ENCODE data around the gene PTS.
"Not testable (repeated sequence)": the region's sequence is repeated elsewhere in the genome, so short reads cannot be mapped to it uniquely, and the experiment has no call there.

Gene PTS

DNA sequence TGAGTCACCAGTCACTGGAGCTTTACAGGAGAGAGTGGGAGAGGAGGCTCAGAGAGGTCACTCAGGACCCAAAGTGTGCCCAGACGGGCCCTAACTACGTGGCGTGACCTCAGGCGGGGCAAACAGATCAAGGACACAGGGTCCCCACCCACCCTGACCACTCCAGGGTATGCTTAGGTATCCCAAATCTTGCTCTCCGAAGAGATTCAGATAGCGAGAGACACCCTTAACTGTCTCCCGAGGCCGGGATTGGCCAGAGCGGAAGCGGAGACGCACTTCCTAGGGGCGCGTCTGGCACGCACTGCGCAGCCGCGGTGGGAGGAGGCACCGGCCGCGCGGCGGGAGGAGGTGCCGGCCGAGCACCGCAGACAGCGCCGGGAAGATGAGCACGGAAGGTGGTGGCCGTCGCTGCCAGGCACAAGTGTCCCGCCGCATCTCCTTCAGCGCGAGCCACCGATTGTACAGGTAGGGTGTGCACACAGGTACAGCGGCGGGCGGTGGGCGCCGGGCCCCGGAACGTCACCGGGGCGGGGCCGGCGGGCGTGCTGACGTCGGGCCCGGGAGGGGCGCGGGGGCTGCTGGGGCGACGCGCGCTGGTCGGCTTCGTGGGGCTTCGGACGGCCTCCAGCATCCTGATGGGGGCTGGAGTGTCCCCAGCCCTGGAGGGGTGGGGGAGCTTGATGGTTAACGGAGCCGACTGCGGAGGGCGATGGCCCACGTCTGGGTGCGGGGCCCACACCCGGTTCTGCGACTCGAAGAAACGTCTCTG, at the start of gene PTS:
Gene PTS (plus strand): TSS at position 367 of the 769 bp plus-strand sequence. CDS start 16 bp downstream, at position 383.
- Histone ChIP-seq H3K9me3 (ENCODE audit: control insufficient read depth, insufficient read depth, low read length) (no peaks in the 10 kb centered on the region), H3K4me1 (ENCODE audit: insufficient read depth, low read length) (no peaks in the 10 kb centered on the region), H3K36me3 (ENCODE audit: insufficient read depth, low read length) (peaks cover 3% of the 10 kb centered on the region; the same call in 1 of the 2 replicates), H3K9ac (ENCODE audit: low read depth, low read length) (peak within 1 kb of the TSS; percentile 92)

DNA sequence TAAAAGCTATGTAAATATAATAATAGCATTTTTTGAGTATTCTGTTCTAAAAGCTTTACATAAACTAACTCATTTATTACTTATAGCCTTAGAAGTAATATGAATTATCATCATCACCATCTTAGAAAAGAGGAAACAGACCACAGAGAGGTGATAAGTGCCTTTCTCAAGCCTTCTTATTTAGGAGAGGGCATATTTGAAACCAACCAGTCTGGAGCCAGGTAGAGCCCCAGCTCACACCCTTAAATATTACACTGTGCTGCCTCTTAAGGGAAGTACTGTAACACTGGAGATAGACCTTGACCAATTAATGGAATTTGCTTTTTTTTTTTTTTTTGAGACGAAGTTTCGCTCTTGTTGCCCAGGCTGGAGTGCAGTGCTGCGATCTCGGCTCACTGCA, 48.6 kb upstream of the PTS start:
- H3K9ac ChIP-seq (ENCODE audit: low read depth, low read length): no peak overlapping the region
- no peaks in the 10 kb centered on the region for H3K36me3 ChIP-seq (ENCODE audit: insufficient read depth, low read length)
- no peaks in the 10 kb centered on the region for H3K9me3 ChIP-seq (ENCODE audit: control insufficient read depth, insufficient read depth, low read length)
- no peaks in the 10 kb centered on the region for H3K4me1 ChIP-seq (ENCODE audit: insufficient read depth, low read length)

DNA sequence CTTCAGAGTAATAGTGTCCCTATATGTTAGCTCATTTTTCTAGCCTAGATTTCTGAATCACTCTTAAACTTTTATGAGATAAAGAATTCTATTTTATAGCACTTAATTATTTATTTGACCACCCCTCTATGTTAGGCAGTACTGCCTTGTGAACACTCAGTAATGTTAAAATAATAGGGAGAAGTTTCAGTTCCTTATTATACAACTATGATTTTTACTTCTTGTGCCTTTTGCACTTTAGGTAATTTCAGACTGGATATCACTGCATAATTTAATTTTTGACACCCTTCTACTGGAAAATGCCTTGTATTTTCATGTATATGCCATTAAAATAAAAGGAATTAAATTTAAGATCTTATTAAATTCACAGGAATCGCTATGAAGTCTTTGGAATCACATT, 47.8 kb upstream of the PTS start:
- no peak overlapping the region for H3K9ac ChIP-seq (ENCODE audit: low read depth, low read length)
- no peaks in the 10 kb centered on the region for H3K4me1 ChIP-seq (ENCODE audit: insufficient read depth, low read length)
- H3K36me3 ChIP-seq (ENCODE audit: insufficient read depth, low read length): no peaks in the 10 kb centered on the region
- no peaks in the 10 kb centered on the region for H3K9me3 ChIP-seq (ENCODE audit: control insufficient read depth, insufficient read depth, low read length)

DNA sequence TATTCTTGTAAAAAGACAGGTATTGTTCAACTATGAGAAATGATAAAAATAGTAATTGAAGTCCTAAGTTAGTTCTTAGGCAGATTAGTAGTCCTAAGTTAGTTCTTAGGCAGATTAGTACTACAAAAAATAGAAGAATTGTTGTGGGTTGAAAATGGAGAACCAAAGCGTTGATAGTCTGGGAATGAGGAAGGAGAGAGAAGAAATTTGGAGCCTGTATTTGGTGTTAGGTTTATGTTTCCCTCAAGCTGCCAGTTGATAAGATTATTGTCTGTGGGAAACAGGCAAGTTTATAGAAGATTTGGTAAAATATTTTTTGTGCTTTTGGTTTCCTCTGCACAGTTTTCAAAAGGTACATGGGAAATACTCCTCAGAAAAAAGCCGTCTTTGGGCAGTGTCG, 47.3 kb upstream of the PTS start:
- H3K9me3 ChIP-seq (ENCODE audit: control insufficient read depth, insufficient read depth, low read length): no peaks in the 10 kb centered on the region
- H3K4me1 ChIP-seq (ENCODE audit: insufficient read depth, low read length): no peaks in the 10 kb centered on the region
- H3K36me3 ChIP-seq (ENCODE audit: insufficient read depth, low read length): no peaks in the 10 kb centered on the region
- H3K9ac ChIP-seq (ENCODE audit: low read depth, low read length): no peak overlapping the region

DNA sequence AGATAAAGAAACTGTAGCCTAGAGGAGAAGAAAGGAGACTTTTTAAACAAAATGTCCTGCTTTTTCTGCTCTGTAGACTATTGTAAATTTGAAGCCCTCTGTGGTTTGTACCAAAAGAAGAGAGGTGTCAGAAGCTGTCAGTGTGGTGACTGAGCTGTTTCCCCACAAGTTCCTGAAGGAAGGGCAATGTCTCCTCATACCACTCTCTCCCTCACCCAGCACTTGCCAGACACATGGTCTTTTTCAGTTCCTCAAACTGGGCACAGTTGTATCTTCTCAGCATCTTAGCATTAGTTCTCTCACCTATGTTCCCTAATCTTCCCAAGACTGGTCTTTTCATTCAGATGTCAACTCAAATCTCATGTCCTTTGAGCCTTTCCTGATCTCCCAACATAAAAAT, 46.6 kb upstream of the PTS start:
- Histone ChIP-seq H3K9ac (ENCODE audit: low read depth, low read length) (no peak overlapping the region), H3K4me1 (ENCODE audit: insufficient read depth, low read length) (no peaks in the 10 kb centered on the region), H3K36me3 (ENCODE audit: insufficient read depth, low read length) (no peaks in the 10 kb centered on the region), H3K9me3 (ENCODE audit: control insufficient read depth, insufficient read depth, low read length) (no peaks in the 10 kb centered on the region)

DNA sequence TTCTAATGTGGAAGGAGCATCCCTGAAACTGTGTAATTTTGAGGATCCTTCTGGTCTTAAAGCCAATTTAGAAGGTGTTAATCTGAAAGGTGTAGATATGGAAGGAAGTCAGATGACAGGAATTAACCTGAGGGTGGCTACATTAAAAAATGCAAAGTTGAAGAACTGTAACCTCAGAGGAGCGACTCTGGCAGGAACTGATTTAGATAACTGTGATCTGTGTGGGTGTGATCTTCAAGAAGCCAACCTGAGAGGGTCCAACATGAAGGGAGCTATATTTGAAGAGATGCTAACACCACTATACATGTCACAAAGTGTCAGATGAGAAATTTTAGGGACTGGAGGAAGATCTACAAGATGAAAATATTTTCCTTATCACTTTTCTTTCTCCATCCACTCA, 43.4 kb upstream of the PTS start:
- H3K9me3 ChIP-seq (ENCODE audit: control insufficient read depth, insufficient read depth, low read length): no peaks in the 10 kb centered on the region
- H3K36me3 ChIP-seq (ENCODE audit: insufficient read depth, low read length): no peaks in the 10 kb centered on the region
- no peaks in the 10 kb centered on the region for H3K4me1 ChIP-seq (ENCODE audit: insufficient read depth, low read length)
- H3K9ac ChIP-seq (ENCODE audit: low read depth, low read length): no peak overlapping the region

DNA sequence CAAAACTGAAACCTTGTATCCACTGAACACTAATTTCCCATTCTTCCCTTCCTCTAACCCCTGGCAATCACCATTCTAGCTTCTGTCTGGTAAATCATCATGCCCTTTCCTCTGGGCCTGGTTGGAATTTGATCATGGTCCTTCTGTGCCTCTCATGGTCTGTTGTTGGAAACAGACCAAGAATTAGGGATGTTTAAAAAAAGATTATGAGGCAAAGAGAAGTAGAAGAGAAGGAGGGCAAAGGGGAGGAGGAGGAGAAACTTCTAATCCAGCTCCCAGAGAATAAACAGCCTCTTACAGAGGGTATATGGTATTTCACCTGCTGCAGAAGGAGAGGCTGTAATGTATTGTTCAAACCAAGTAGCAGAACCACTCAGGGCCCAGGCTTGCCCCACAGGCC, 40.3 kb upstream of the PTS start:
- Histone ChIP-seq H3K9ac (ENCODE audit: low read depth, low read length) (no peak overlapping the region), H3K4me1 (ENCODE audit: insufficient read depth, low read length) (no peaks in the 10 kb centered on the region), H3K9me3 (ENCODE audit: control insufficient read depth, insufficient read depth, low read length) (no peaks in the 10 kb centered on the region), H3K36me3 (ENCODE audit: insufficient read depth, low read length) (no peaks in the 10 kb centered on the region)

DNA sequence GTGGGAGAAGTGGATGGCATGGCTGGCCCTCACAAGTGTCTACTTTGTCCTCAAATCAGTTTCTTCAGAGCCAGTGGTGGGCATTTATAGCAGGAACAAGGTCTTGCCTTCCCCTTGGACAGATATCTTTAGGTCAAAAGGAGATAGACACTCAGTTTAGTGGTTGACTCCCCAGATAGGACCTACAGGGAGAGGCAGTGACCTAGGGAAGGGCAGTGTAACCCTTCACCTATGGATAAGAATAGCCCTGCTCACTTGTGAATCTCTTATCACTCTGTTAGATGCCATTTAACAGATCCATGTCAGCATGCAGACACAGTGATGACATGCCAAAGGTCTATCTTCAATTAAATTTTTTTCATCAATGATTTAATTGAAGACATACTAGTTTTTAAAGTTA, 39.9 kb upstream of the PTS start:
- H3K9ac ChIP-seq (ENCODE audit: low read depth, low read length): no peak overlapping the region
- H3K4me1 ChIP-seq (ENCODE audit: insufficient read depth, low read length): no peaks in the 10 kb centered on the region
- no peaks in the 10 kb centered on the region for H3K9me3 ChIP-seq (ENCODE audit: control insufficient read depth, insufficient read depth, low read length)
- no peaks in the 10 kb centered on the region for H3K36me3 ChIP-seq (ENCODE audit: insufficient read depth, low read length)

DNA sequence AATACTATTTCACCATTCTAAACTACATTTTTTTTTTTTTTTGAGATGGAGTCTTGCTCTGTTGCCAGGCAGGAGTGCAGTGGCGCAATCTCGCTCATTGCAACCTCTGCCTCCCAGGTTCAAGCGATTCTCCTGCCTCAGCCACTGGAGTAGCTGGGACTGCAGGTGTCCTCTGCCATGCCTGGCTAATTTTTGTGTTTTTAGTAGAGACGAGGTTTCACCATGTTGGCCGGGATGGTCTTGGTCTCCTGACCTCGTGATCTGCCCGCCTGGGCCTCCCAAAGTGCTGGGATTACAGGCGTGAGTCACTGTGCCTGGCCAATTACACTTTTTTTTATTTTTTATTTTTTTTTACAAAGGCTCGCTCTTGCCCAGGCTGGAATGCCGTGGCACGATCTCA, 31.1 kb upstream of the PTS start:
- H3K4me1 ChIP-seq (ENCODE audit: insufficient read depth, low read length); H3K9ac ChIP-seq (ENCODE audit: low read depth, low read length); H3K36me3 ChIP-seq (ENCODE audit: insufficient read depth, low read length); H3K9me3 ChIP-seq (ENCODE audit: control insufficient read depth, insufficient read depth, low read length): not testable (repeated sequence)

DNA sequence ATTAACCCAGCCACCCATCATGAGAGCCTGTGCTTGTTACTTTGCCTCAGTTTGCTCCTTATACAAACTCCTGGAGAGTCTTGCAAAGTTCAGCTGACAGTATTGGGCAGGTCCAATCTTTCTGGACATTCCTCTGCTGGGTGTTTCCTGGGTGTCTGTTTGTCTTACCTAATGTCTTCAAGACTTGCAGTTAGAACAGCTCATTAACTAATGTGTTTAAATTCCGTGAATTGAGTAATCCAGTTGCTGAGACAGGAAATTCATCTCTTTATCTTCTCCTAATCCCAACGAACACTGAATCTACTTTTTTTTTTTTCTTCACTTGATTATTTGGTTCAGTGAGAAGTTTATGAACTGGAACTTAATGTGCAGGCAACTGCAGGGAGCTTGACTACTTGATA, 30.3 kb upstream of the PTS start:
- H3K36me3 ChIP-seq (ENCODE audit: insufficient read depth, low read length): no peaks in the 10 kb centered on the region
- no peaks in the 10 kb centered on the region for H3K4me1 ChIP-seq (ENCODE audit: insufficient read depth, low read length)
- H3K9ac ChIP-seq (ENCODE audit: low read depth, low read length): no peak overlapping the region
- H3K9me3 ChIP-seq (ENCODE audit: control insufficient read depth, insufficient read depth, low read length): no peaks in the 10 kb centered on the region

DNA sequence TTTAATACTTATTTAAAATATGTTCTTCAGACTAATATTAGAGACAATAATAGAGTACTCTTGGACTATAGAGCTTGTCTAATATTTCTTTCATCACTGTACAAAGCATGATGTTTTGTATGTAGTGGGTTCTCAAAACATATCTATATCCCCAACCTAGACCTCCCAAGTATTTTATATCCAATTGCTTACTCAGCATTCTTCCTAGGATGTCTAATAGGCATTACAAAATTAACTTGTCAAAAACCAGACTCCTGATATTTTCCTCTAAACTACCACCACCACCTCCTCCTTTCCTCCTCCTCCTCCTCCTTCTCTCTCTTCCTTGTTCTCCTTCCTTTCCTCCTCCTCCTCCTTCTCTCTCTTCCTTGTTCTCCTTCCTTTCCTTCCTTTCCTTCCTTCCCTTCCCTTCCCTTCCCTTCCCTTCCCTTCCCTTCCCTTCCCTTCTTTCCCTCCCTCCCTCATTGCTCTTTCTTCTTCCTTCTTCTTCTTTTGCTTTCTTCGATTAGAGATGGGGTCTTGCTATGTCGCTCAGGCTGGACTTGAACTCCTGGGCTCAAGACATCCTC, 29.6 kb upstream of the PTS start:
- H3K36me3 ChIP-seq (ENCODE audit: insufficient read depth, low read length): no peaks in the 10 kb centered on the region
- H3K4me1 ChIP-seq (ENCODE audit: insufficient read depth, low read length): no peaks in the 10 kb centered on the region
- H3K9ac ChIP-seq (ENCODE audit: low read depth, low read length): no peak overlapping the region
- H3K9me3 ChIP-seq (ENCODE audit: control insufficient read depth, insufficient read depth, low read length): no peaks in the 10 kb centered on the region

DNA sequence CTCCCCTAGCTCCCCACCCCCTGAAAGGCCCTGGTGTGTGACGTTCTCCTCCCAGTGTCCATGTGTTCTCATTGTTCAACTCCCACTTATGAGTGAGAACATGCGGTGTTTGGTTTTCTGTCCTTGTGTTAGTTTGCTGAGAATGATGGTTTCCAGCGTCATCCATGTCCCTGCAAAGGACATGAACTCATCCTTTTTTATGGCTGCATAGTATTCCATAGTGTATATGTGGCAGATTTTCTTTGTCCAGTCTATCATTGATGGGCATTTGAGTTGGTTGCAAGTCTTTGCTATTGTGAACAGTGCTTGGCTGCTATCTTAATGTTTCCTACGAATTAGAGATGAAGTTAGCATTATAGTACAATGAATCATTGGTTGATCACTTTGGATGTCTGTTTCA, 27.1 kb upstream of the PTS start:
- not testable (repeated sequence) for H3K9me3 ChIP-seq (ENCODE audit: control insufficient read depth, insufficient read depth, low read length)

DNA sequence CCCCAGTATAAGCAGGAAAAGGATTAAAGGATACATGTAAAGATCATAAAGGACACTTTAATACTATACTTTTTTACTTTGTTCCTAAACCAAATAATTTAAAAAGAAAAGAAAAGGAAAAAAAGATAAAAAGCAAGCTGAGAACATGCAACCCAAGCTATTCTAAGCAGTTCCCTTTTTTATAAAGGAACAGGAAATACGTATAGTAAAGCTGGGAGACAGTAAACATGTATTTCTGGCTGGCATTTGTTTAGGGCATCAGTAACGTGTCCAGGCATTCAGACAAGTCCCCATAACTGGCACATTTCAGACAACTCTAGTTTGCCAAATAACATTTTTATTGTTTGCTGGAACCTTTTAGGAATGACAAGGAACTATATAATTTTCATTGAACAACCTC, 26.0 kb upstream of the PTS start:
- no peaks in the 10 kb centered on the region for H3K4me1 ChIP-seq (ENCODE audit: insufficient read depth, low read length)
- H3K9me3 ChIP-seq (ENCODE audit: control insufficient read depth, insufficient read depth, low read length): no peaks in the 10 kb centered on the region
- no peaks in the 10 kb centered on the region for H3K36me3 ChIP-seq (ENCODE audit: insufficient read depth, low read length)
- no peak overlapping the region for H3K9ac ChIP-seq (ENCODE audit: low read depth, low read length)

More for the DNA sequence above, 27.1 kb upstream of the PTS start:
- not testable (repeated sequence) for H3K4me1 ChIP-seq (ENCODE audit: insufficient read depth, low read length); H3K9ac ChIP-seq (ENCODE audit: low read depth, low read length); H3K36me3 ChIP-seq (ENCODE audit: insufficient read depth, low read length)

DNA sequence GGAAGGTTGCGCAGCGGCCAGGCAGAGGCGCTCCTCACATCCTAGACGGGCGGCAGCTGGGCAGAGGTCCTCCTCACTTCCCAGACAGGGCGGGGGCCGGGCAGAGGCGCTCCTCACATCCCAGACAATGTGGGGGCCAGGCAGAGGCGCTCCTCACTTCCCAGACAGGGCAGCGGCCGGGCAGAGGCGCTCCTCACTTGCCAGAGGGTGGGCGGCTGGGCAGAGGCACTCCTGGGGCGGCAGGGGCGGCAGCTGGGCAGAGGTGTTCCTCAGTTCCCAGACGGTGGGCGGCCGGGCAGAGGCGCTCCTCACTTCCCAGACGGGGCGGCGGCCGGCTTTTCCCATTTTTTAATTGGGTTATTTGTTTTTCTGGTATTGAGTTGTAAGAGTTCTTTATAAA, 20.2 kb upstream of the PTS start:
- Histone ChIP-seq H3K4me1 (ENCODE audit: insufficient read depth, low read length) (no peaks in the 10 kb centered on the region), H3K9ac (ENCODE audit: low read depth, low read length) (no peak overlapping the region), H3K9me3 (ENCODE audit: control insufficient read depth, insufficient read depth, low read length) (no peaks in the 10 kb centered on the region), H3K36me3 (ENCODE audit: insufficient read depth, low read length) (no peaks in the 10 kb centered on the region)

DNA sequence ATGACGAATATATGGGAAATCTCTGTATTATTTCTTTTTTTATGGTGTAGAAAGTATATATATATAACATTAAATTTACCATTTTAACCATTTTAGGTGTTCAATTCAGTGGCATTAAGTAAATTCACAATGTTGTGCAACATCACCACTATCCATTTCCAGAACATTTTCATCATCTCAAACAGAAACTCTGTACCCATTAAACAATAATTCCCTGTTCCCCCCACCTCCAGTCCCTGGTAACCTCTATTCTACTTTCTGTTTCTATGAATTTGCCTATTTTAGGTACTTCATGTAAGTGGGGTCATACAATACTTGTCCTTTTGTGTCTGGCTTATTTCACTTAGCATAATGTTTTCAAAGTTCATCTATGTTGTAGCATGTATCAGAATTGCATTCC, 15.3 kb upstream of the PTS start:
- no peaks in the 10 kb centered on the region for H3K36me3 ChIP-seq (ENCODE audit: insufficient read depth, low read length)
- H3K4me1 ChIP-seq (ENCODE audit: insufficient read depth, low read length): no peaks in the 10 kb centered on the region
- H3K9ac ChIP-seq (ENCODE audit: low read depth, low read length): no peak overlapping the region
- H3K9me3 ChIP-seq (ENCODE audit: control insufficient read depth, insufficient read depth, low read length): no peaks in the 10 kb centered on the region
